GM23338 (cell line): Measurements from ENCODE around the gene DIDO1. TPM values are rescaled to one million over a fixed set of nuclear protein-coding genes. Genes with fewer than 3 reads are reported as not detected.

ENCODE experiments used
- ATAC-seq: fragments of 200-7000 bp; cut with Tn5 transposase; 3 replicates; pipeline ENCODE4 v1.9.1; 2020
- DNase-seq: peaks from one replicate; pipeline ENCODE4 v3.0.0-alpha.2; 2015; ENCODE audit warnings: low spot score
- H2AFZ ChIP-seq: fragments of 200-600 bp; sonication (generic); 2 replicates; pipeline ENCODE4 v1.8.0; 2016; ENCODE audit warnings: antibody characterized with exemption, mild to moderate bottlenecking, moderate library complexity
- H3F3A ChIP-seq: fragments of 200-600 bp; sonication (generic); replicated peaks from 2 replicates; pipeline ENCODE4 v1.8.0; 2017; ENCODE audit warnings: antibody characterized with exemption, mixed run types, low read depth
- H3K27ac ChIP-seq: fragments of 200-600 bp; sonication (generic); 2 replicates; pipeline ENCODE4 v1.6.1; 2016; ENCODE audit warnings: low read depth
- H3K27me3 ChIP-seq: fragments of 200-600 bp; sonication (generic); 2 replicates; pipeline ENCODE4 v1.8.0; 2016; ENCODE audit warnings: mild to moderate bottlenecking, mixed run types, moderate library complexity; ENCODE audit not compliant: insufficient read depth
- H3K36me3 ChIP-seq: fragments of 200-600 bp; sonication (generic); 2 replicates; pipeline ENCODE4 v1.8.0; 2016; ENCODE audit warnings: mild to moderate bottlenecking; ENCODE audit not compliant: insufficient read depth
- H3K4me1 ChIP-seq: fragments of 200-600 bp; sonication (generic); 2 replicates; pipeline ENCODE4 v1.8.0; 2016; ENCODE audit warnings: mild to moderate bottlenecking, moderate library complexity; ENCODE audit not compliant: insufficient read depth
- H3K4me2 ChIP-seq: fragments of 200-600 bp; sonication (generic); 2 replicates; pipeline ENCODE4 v1.7.1; 2017; ENCODE audit warnings: mixed run types
- H3K4me3 ChIP-seq: fragments of 200-600 bp; sonication (generic); 2 replicates; pipeline ENCODE4 v1.6.1; 2016; ENCODE audit warnings: mixed run types
- H3K79me2 ChIP-seq: fragments of 200-600 bp; sonication (generic); replicated peaks from 2 replicates; pipeline ENCODE4 v1.8.0; 2017; ENCODE audit warnings: mild to moderate bottlenecking; ENCODE audit not compliant: insufficient read depth
- H3K9me2 ChIP-seq: fragments of 200-600 bp; sonication (generic); 2 replicates; pipeline ENCODE4 v1.8.0; 2017; ENCODE audit not compliant: insufficient read depth
- H4K20me1 ChIP-seq: fragments of 200-600 bp; sonication (generic); replicated peaks from 2 replicates; pipeline ENCODE4 v1.8.0; 2017; ENCODE audit warnings: mild to moderate bottlenecking; ENCODE audit not compliant: insufficient read depth
- H3K27ac Mint-ChIP-seq: 2 replicates; pipeline ENCODE4 v1.8.0; 2020; ENCODE audit warnings: inconsistent platforms, mild to moderate bottlenecking, moderate library complexity, mixed read lengths
- H3K27me3 Mint-ChIP-seq: 3 replicates; pipeline ENCODE4 v1.8.0; 2022; ENCODE audit warnings: low read depth, mild to moderate bottlenecking, moderate library complexity, mixed read lengths, inconsistent platforms; ENCODE audit not compliant: insufficient read depth, poor library complexity
- H3K36me3 Mint-ChIP-seq: 3 replicates; pipeline ENCODE4 v1.8.0; 2021; ENCODE audit warnings: low read depth, mild to moderate bottlenecking, inconsistent platforms, moderate library complexity, mixed read lengths
- H3K4me1 Mint-ChIP-seq: 3 replicates; pipeline ENCODE4 v1.8.0; 2020; ENCODE audit warnings: mild to moderate bottlenecking, inconsistent platforms, mixed read lengths
- H3K4me3 Mint-ChIP-seq: 3 replicates; pipeline ENCODE4 v1.8.0; 2021; ENCODE audit warnings: moderate library complexity, mild to moderate bottlenecking, inconsistent platforms, mixed read lengths
- H3K9me3 Mint-ChIP-seq: 3 replicates; pipeline ENCODE4 v1.8.0; 2020; ENCODE audit warnings: moderate library complexity, mild to moderate bottlenecking, inconsistent platforms, mixed read lengths
- CREB1 ChIP-seq: fragments of 250-450 bp; sonication (Bioruptor Pico); IDR thresholded peaks from 2 replicates; pipeline ENCODE4 v1.5.0; 2020; ENCODE audit warnings: low read depth, mild to moderate bottlenecking, moderate library complexity
- EZH2 ChIP-seq: fragments of 200-600 bp; sonication (generic); IDR thresholded peaks from one replicate; pipeline ENCODE4 v1.8.0; 2017; ENCODE audit warnings: antibody characterized with exemption, mild to moderate bottlenecking, low read depth; ENCODE audit not compliant: unreplicated experiment
- EZH2phosphoT487 ChIP-seq: fragments of 200-600 bp; sonication (generic); IDR thresholded peaks from one replicate; pipeline ENCODE4 v1.8.1; 2018; ENCODE audit warnings: antibody characterized with exemption; ENCODE audit not compliant: unreplicated experiment
- JUNB ChIP-seq: IDR thresholded peaks from one replicate; pipeline ENCODE4 v1.6.1; 2016; ENCODE audit warnings: antibody characterized with exemption; ENCODE audit not compliant: unreplicated experiment
- POLR2AphosphoS5 ChIP-seq: IDR thresholded peaks from 2 replicates; pipeline ENCODE4 v1.6.1; 2016; ENCODE audit warnings: antibody characterized with exemption, low read depth
- STAT1 ChIP-seq: IDR thresholded peaks from one replicate; pipeline ENCODE4 v1.6.1; 2016; ENCODE audit warnings: antibody characterized with exemption; ENCODE audit not compliant: unreplicated experiment
- ZNF114 ChIP-seq: fragments of 250-450 bp; sonication (Bioruptor Pico); IDR thresholded peaks from 2 replicates; pipeline ENCODE4 v1.5.0; 2020; ENCODE audit warnings: mild to moderate bottlenecking, moderate library complexity
- polyA plus RNA-seq: library from polyadenylated mRNA; unstranded; fragments of >200 nt; fragmentation: Nextera tagmentation; extraction: Ambion mirVana; gene quantifications from 2 replicates; pipeline ENCODE4 v1.2.1, GENCODE V29; 2016
- total RNA-seq: library from RNA; depleted of rRNA; stranded (reverse); fragments of >200 nt; shearing (Covaris generic); gene quantifications from 2 replicates; pipeline ENCODE4 v1.2.3, GENCODE V29; 2014
- TF ChIP-seq, protein P1 (sequence below): fragments of 250-450 bp; sonication (Bioruptor Pico); IDR thresholded peaks from 2 replicates; pipeline ENCODE4 v1.5.0; 2020; ENCODE audit warnings: mild to moderate bottlenecking, moderate library complexity
- TF ChIP-seq, protein P2 (sequence below): IDR thresholded peaks from one replicate; pipeline ENCODE4 v1.6.1; 2018; ENCODE audit warnings: antibody characterized with exemption; ENCODE audit not compliant: unreplicated experiment

Gene DIDO1
- total and polyA plus RNA-seq, 2 experiments from 2014 or later = 72.4 to 162 TPM

DNA sequence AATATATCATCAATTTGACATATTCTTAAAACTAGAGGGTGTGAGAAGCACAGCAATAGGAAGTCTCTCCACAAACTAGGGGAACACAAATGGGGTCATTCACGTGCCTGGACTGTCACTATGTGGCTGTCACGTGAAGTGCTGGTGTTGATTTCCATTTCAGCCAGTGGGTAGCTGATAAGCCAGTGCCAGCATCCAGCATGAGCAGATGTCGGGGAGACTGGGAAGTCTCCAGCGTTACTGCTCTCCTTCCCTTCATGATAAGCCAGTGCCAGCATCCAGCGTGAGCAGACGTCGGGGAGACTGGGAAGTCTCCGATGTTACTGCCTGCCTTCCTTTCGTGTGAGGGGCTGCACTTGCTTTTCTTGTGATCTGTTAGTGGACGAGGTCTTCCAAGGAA, 20.6 kb upstream of the DIDO1 start:
- Histone ChIP-seq H3K9me2 (no peaks in the 10 kb centered on the region), H2AFZ (no peak overlapping the region), H3F3A (peaks cover 18% of the 10 kb centered on the region), H3K79me2 (peaks cover 83% of the 10 kb centered on the region), H3K36me3 (peaks cover 57% of the 10 kb centered on the region), H3K4me1 (0 out of 2 replicates have a peak, but pooled peaks cover under 1% of the 10 kb centered on the region), H3K27me3 (no peaks in the 10 kb centered on the region), H3K4me2 (no peak overlapping the region), H3K27ac (no peak overlapping the region), H4K20me1 (peaks cover 57% of the 10 kb centered on the region), H3K4me3 (no peak overlapping the region)
- Mint-ChIP-seq H3K27ac (0 out of 2 replicates have a peak overlapping the region, but pooled peaks have one; percentile 2), H3K27me3 (peaks cover 5% of the 10 kb centered on the region), H3K9me3 (no peaks in the 10 kb centered on the region), H3K4me3 (no peak overlapping the region), H3K36me3 (peaks cover 87% of the 10 kb centered on the region), H3K4me1 (peaks cover 3% of the 10 kb centered on the region; the same call in 1 of the 3 replicates)
- TF ChIP-seq, protein P1, sequence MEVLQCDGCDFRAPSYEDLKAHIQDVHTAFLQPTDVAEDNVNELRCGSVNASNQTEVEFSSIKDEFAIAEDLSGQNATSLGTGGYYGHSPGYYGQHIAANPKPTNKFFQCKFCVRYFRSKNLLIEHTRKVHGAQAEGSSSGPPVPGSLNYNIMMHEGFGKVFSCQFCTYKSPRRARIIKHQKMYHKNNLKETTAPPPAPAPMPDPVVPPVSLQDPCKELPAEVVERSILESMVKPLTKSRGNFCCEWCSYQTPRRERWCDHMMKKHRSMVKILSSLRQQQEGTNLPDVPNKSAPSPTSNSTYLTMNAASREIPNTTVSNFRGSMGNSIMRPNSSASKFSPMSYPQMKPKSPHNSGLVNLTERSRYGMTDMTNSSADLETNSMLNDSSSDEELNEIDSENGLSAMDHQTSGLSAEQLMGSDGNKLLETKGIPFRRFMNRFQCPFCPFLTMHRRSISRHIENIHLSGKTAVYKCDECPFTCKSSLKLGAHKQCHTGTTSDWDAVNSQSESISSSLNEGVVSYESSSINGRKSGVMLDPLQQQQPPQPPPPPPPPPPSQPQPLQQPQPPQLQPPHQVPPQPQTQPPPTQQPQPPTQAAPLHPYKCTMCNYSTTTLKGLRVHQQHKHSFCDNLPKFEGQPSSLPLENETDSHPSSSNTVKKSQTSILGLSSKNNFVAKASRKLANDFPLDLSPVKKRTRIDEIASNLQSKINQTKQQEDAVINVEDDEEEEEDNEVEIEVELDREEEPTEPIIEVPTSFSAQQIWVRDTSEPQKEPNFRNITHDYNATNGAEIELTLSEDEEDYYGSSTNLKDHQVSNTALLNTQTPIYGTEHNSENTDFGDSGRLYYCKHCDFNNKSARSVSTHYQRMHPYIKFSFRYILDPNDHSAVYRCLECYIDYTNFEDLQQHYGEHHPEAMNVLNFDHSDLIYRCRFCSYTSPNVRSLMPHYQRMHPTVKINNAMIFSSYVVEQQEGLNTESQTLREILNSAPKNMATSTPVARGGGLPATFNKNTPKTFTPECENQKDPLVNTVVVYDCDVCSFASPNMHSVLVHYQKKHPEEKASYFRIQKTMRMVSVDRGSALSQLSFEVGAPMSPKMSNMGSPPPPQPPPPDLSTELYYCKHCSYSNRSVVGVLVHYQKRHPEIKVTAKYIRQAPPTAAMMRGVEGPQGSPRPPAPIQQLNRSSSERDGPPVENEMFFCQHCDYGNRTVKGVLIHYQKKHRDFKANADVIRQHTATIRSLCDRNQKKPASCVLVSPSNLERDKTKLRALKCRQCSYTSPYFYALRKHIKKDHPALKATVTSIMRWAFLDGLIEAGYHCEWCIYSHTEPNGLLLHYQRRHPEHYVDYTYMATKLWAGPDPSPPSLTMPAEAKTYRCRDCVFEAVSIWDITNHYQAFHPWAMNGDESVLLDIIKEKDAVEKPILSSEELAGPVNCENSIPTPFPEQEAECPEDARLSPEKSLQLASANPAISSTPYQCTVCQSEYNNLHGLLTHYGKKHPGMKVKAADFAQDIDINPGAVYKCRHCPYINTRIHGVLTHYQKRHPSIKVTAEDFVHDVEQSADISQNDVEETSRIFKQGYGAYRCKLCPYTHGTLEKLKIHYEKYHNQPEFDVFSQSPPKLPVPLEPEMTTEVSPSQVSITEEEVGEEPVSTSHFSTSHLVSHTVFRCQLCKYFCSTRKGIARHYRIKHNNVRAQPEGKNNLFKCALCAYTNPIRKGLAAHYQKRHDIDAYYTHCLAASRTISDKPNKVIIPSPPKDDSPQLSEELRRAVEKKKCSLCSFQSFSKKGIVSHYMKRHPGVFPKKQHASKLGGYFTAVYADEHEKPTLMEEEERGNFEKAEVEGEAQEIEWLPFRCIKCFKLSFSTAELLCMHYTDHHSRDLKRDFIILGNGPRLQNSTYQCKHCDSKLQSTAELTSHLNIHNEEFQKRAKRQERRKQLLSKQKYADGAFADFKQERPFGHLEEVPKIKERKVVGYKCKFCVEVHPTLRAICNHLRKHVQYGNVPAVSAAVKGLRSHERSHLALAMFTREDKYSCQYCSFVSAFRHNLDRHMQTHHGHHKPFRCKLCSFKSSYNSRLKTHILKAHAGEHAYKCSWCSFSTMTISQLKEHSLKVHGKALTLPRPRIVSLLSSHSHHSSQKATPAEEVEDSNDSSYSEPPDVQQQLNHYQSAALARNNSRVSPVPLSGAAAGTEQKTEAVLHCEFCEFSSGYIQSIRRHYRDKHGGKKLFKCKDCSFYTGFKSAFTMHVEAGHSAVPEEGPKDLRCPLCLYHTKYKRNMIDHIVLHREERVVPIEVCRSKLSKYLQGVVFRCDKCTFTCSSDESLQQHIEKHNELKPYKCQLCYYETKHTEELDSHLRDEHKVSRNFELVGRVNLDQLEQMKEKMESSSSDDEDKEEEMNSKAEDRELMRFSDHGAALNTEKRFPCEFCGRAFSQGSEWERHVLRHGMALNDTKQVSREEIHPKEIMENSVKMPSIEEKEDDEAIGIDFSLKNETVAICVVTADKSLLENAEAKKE = no peak
- no peak for TF ChIP-seq JUNB
- TF ChIP-seq ZNF114 = no peak
- no peak for TF ChIP-seq CREB1 (CRISPR knock-in tag)
- TF ChIP-seq EZH2phosphoT487 = no peak
- TF ChIP-seq EZH2 = no peak
- no peak for TF ChIP-seq STAT1
- no peak for TF ChIP-seq POLR2AphosphoS5
- TF ChIP-seq, protein P2, sequence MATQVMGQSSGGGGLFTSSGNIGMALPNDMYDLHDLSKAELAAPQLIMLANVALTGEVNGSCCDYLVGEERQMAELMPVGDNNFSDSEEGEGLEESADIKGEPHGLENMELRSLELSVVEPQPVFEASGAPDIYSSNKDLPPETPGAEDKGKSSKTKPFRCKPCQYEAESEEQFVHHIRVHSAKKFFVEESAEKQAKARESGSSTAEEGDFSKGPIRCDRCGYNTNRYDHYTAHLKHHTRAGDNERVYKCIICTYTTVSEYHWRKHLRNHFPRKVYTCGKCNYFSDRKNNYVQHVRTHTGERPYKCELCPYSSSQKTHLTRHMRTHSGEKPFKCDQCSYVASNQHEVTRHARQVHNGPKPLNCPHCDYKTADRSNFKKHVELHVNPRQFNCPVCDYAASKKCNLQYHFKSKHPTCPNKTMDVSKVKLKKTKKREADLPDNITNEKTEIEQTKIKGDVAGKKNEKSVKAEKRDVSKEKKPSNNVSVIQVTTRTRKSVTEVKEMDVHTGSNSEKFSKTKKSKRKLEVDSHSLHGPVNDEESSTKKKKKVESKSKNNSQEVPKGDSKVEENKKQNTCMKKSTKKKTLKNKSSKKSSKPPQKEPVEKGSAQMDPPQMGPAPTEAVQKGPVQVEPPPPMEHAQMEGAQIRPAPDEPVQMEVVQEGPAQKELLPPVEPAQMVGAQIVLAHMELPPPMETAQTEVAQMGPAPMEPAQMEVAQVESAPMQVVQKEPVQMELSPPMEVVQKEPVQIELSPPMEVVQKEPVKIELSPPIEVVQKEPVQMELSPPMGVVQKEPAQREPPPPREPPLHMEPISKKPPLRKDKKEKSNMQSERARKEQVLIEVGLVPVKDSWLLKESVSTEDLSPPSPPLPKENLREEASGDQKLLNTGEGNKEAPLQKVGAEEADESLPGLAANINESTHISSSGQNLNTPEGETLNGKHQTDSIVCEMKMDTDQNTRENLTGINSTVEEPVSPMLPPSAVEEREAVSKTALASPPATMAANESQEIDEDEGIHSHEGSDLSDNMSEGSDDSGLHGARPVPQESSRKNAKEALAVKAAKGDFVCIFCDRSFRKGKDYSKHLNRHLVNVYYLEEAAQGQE = no peak
- DNase-seq (no peak), ATAC-seq (no peak)
